GM18951 (cell line): ENCODE results near the gene MAP3K15.

ENCODE experiments used
- POLR2A ChIP-seq: IDR thresholded peaks from 4 replicates; pipeline ENCODE4 v1.6.1; 2011; ENCODE audit warnings: mild to moderate bottlenecking; ENCODE audit not compliant: insufficient read length, insufficient read depth; ENCODE audit errors: extremely low read depth
- in situ Hi-C: fragments of 300-500 bp; cut with MboI; formaldehyde crosslinking; loops from one replicate; pipeline ENCODE4 v1.12.0; 2022; ENCODE audit warnings: low sequenced_read_pairs, mixed read lengths, inconsistent platforms; ENCODE audit not compliant: unreplicated experiment

The MAP3K15 gene, protein sequence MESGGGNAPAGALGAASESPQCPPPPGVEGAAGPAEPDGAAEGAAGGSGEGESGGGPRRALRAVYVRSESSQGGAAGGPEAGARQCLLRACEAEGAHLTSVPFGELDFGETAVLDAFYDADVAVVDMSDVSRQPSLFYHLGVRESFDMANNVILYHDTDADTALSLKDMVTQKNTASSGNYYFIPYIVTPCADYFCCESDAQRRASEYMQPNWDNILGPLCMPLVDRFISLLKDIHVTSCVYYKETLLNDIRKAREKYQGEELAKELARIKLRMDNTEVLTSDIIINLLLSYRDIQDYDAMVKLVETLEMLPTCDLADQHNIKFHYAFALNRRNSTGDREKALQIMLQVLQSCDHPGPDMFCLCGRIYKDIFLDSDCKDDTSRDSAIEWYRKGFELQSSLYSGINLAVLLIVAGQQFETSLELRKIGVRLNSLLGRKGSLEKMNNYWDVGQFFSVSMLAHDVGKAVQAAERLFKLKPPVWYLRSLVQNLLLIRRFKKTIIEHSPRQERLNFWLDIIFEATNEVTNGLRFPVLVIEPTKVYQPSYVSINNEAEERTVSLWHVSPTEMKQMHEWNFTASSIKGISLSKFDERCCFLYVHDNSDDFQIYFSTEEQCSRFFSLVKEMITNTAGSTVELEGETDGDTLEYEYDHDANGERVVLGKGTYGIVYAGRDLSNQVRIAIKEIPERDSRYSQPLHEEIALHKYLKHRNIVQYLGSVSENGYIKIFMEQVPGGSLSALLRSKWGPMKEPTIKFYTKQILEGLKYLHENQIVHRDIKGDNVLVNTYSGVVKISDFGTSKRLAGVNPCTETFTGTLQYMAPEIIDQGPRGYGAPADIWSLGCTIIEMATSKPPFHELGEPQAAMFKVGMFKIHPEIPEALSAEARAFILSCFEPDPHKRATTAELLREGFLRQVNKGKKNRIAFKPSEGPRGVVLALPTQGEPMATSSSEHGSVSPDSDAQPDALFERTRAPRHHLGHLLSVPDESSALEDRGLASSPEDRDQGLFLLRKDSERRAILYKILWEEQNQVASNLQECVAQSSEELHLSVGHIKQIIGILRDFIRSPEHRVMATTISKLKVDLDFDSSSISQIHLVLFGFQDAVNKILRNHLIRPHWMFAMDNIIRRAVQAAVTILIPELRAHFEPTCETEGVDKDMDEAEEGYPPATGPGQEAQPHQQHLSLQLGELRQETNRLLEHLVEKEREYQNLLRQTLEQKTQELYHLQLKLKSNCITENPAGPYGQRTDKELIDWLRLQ (N-terminal part only)

GRCh38 chrX:19514791-19515614 is at the start of gene MAP3K15:
Gene MAP3K15 (minus strand): TSS chrX:19515508. CDS start chrX:19515261, 247 bp downstream.
- in situ Hi-C loops: loop anchor here (25.0 kb wide), 1 partner anchor 1128 kb away; no protein-coding TSS in a partner anchor

GRCh38 chrX:19564606-19565005 is 49.3 kb upstream of the MAP3K15 start:
- in situ Hi-C loops: no loop called here
- no peak for TF ChIP-seq POLR2A

More at GRCh38 chrX:19514791-19515614, at the start of gene MAP3K15:
- no peak for TF ChIP-seq POLR2A

DNA sequence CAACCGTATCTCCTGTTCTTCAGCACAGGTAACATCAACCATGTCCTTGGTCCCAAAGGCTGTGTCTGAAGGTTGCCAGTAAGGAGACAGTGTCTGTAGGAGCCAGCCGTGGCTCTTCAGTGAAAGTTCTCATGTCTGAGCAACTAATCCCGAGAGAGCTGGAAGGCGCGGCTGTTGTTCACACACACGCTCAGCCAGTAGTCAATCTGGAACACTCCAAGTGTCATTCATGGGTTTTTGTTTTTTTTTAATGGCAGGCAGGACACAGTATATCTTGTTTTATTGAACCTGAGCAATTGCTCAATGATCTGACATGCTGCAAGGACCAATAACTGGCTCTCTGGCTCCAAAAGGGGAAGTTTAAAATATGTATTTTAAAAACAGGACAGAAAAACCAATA is 48.4 kb upstream of the MAP3K15 start:
- TF ChIP-seq POLR2A: no peak
- in situ Hi-C loops: no loop called here

DNA sequence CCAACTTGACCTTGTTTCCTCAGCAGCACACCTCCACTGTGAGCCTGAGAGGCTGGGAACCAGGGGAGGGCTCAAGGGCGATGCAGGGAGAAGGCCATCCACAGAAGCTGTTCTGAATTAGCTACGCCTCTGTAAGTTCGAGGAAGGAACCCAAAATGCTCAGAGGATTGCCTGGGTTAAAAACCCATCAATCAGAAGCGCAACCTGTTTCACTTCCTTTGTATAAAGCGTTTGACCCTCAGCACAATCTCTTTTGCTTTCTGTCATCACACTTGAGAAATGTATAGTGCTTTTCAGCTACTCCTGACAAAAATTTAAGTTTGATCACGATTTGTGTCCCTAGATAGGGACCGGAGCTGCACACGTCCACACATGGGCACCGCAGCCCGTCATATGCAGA is 48.0 kb upstream of the MAP3K15 start:
- in situ Hi-C loops: no loop called here
- TF ChIP-seq POLR2A: no peak

DNA sequence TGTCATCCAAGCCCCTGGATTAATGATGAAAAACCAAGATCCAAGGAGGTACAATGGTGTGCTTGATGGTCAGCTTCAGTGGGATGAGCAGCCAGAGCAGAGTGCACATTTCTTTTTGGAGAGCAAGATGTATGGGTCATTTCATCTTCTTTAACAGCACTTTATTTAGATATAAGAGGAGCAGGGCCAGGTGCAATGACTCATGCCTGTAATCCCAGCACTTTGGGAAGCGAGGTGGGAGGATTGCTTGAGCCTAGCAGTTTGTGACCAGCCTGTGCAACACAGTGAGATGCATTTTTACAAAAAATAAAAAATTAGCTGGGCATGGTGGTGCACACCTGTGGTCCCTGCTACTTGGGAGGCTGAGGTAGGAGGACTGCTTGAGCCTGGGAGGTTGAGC is 45.3 kb upstream of the MAP3K15 start:
- in situ Hi-C loops: no loop called here
- TF ChIP-seq POLR2A: no peak

- in situ Hi-C loops: no loop called here
- TF ChIP-seq POLR2A: no peak
Measured at GRCh38 chrX:19557822-19558221, 42.5 kb upstream of the MAP3K15 start.

DNA sequence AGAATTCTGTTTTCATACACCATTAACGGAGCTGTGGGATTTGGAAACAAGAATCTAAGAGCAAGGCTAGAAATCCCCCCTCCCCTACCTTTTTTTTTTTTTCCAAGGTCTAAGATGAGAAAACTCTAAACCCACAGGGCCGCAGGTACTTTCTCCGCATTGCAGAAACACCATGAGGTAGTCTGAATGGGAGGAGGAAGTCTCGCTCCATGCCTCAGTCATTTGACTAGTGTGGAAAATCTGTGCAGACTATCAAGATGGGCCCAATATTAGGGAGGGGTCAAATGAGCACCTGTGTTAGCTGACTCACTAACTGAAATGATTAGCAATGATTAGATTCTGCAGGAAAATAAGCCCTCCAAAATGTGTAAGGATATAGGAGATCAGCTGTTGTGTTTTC is 40.9 kb upstream of the MAP3K15 start:
- in situ Hi-C loops: no loop called here
- TF ChIP-seq POLR2A: no peak

- in situ Hi-C loops: no loop called here
- TF ChIP-seq POLR2A: no peak
Measured at GRCh38 chrX:19555683-19556082, 40.4 kb upstream of the MAP3K15 start.

DNA sequence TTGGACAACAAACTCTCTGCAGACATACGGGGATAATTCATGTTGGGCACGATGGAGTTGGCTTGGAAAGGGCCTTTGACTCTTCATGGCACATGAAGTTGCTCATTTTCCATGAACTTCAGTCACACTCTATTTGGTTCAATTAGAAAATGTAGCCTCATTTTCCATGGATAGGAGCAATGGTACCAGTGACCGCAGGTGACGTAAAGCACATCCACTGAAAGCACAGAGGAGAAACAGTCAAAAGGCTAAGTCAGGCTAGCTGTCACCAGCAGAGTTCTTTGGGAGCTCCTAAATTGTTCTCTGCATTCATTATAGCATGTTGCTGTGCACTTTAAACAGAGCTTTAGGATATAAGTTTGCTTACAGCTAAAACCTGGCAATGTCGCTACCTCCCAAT is 39.9 kb upstream of the MAP3K15 start:
- in situ Hi-C loops: no loop called here
- no peak for TF ChIP-seq POLR2A

DNA sequence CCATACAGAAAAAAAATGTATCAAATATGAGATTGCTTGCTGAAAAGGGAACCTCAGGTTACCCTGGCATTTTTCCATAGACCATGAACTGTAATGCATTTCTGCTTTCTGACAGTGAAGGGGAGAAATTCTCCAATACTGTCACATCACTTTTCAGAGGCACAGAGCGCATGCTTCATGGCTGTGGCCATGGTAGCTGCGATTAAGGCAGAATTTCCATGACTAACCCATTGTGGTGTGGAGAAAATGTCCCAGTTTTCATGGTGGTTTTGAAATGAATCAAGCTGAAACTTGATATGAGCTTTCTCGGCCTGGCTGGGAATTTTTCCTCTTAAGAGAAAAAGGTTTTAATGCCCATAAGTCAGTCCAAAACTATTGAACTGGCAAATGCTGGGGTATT is 39.5 kb upstream of the MAP3K15 start:
- TF ChIP-seq POLR2A: no peak
- in situ Hi-C loops: no loop called here

- in situ Hi-C loops: no loop called here
- TF ChIP-seq POLR2A: no peak
Measured at GRCh38 chrX:19552793-19553192, 37.5 kb upstream of the MAP3K15 start.

- in situ Hi-C loops: no loop called here
Measured at GRCh38 chrX:19549838-19550237, 34.5 kb upstream of the MAP3K15 start.

DNA sequence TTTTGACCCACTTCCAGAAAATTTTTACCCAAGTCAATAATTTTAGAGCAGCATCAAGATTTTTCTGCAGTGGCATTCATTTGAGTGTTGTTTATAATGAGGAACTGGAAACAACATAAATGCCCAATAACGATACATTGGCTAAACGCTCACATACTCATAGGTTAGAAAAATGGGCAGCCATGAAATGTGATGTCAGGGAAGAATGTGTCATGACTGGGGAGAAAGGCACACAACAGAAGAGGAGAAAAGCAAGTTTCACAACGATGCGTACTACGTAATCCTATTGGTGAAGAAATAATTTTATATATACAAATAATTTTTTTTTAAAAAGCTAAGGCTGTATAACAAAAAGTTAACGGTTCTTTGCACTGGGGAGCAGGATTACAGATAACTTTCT is 33.6 kb upstream of the MAP3K15 start:
- in situ Hi-C loops: no loop called here
- no peak for TF ChIP-seq POLR2A

More at GRCh38 chrX:19549838-19550237, 34.5 kb upstream of the MAP3K15 start:
- no peak for TF ChIP-seq POLR2A
